ENCODE results near the gene NPAS3.

NPAS3 gene

DNA sequence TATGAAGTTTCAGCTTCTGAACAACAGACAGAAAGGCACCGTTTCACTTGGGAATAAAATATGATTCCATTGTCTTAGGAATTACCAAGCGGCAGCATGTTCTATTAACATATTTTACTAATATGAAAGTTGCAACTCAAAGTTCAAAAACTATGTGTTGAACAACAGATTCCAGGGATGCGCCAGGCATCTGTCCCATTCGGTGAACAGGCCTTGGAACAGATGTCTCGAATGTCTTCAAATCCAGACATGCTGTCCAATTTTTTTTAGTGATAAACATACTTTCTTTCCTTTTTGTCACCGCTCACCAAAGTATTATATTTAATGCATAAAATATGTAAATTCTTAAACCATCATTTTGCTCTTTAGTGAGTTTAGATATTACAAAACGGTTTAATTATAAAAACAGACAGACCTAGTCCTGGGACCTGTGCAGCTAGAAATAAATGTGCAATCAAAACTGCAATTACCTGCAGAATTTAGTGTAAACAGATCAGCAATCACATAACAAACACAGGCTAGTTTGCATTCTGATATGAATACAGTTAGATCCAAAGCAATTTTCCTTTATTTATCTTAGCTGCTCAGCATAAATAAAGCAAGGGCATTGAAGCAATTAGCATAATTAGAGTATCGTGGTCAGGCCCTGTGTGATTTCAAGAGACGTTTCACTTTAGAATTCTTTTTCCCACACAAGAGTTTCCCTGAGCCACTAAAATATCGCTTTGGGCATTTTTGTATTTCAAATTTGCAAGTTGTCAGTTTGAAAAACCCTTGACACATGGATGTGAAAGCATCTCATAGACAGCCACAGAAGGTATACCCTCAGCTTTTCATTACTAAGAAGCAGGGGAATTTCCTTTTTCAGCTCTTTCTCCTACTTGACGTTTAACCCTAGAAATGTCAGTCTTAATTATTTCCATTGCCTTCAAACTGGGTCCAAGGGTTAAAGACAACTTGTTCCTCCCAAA lies 591.4 kb downstream of the NPAS3 start:
- no peak for DNase-seq

DNA sequence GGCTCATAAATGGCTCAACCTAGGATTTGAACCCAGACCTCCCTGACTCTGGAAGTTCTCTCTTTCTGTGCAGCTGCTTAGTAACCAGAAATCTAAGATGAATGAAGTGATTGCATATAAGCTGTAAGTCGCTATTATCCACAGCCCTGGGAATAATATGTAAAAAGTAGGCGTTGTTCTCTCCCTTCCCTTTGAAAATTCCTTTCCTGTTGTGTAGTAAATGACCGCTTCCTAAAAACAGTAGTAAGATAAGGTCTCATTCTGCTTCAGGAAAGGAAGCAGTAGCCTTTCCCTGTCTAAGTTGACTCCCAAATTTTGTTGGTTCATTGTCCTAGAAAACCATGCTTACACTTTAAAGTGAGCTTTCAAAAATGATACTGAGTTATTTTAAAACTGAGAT lies 593.9 kb downstream of the NPAS3 start:
- no peak for DNase-seq

DNA sequence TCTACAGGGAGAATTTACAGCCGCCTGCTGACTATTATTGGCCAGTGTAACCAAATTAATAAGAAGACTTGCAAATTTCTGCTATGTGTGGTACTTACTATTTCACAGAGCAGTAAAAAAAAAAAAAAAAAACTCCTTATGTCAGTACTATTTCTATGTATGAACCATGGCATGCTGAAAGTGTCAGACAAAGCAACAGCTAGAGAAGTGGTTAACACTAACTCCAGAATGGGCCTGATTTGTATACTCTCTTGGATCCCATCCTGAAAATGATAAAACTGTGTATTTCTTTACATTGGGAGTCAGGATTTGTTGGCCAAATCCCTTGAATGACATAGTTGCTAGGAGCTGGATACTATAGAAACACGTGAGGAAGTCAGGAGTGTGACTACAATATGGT lies 595.4 kb downstream of the NPAS3 start:
- DNase-seq, result no peak

DNA sequence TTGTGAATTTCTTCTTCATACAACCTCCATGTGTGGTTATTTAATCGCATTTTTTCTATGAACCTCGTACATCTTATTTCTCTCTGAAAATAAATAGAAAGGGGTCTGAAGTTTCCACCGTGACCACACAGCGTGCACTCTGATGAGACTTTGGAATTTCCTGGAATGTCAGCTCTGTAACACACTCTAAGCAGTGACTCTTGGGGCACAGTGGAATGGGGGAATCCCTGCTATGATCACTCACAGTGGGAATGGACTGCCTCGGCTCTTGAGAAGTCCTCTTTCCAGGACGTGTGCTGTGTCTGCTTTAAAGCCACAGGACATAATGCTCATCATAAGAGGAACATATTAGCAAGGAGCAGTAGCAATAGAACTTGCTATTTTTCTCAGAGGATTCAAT lies 596.0 kb downstream of the NPAS3 start:
- no peak for DNase-seq

DNA sequence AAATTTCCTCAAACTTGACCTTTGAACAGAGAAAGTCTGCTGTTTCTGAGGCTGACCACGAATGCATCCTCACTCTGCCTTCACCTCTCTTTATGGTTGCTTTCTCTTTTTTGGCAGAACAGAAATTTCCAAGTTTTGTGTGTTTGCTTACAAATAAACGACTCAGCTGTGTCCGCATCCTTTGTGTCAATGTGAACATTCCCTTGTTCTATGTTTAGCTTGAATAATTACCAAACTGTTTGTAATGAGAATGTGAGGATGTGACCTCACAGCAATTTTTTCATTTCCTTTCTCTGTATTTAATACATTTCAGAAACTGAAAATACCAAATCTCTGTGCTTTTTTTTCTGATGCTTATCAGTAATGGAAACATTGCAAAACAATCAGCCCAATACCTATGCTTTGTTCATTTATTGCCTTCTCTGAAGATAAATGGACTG lies 601.3 kb downstream of the NPAS3 start:
- no peak for DNase-seq

DNA sequence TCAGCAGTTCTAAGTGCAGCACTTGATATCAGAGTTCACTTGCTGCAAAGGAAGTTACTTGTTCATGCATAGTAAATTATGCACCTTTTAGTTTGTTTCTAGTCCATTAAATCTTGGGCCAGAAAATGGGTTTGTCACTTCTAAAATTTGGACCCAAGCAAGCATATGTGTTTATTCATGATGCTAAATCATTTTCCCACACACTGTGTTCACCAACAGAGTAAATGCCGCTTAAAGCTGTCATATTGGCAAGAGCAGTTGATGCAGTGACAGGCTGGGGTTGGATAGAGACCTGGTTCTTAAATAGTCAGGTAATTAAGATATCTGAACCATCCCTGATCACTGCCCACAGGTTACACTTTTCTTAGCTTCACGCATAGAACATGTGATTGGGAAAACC lies 602.5 kb downstream of the NPAS3 start:
- DNase-seq, result no peak

DNA sequence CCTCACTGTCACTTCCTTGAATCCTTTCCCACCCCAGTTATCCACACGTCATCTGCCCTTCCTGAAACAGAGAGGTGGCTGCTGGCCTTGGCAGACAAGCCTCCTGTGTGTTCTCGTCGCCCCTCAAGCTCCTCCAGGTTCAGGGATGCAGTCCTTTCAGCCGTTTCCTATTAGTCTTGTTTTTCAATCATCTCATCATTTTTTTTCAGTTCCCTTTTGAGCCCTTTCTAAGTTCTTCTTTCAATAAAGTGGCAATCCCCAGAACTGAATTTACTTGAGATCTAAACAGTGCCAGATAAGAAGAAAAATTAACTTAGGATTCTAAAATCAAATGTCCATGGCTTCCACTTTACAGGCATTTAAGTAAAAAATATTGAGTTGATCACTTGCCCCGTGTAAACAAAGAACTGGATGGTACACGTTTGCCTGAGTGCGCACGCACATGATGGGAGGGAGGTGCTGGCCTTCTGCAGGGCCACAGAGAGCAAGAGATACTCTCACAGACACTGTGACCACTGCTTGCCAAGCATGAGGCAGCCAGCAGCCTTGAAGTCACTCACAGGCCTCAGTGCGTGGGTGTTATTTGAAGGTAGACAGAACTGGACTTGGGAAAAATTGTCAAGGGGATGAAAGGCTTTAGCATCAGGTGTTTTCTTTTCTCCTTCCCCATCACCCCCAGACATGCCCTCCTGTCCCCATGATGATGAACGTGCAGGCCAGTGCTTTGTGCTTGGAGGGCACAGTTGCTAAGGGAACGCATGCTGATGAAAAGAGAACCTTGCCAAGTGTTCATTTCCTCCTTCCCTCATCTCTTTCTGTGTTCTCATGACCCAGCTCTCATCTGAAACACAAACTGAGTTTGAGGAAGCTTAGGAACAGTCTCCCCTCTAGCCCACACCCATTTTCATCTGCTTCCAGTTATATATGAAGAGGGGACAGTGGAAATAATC lies 603.9 kb downstream of the NPAS3 start:
- DNase-seq, result no peak

DNA sequence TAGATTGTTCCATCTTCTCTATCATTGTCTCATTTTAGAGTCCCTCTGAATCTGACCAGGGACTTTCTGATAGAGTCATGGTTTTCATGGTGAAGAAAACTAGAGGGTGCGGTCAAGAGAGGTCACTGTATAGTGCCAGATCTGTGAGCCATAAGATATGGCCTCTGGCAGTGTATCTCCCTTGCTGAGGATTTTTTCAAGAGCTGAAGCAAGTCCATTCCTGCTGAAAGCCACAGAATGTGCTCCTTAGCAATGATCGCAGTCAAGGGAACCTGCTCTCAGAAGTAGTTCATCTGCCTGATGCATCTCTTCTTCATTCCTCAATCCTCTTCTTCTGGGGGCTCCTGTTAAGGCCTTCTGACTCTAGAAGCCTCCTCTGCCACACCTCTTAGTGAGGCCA lies 607.0 kb downstream of the NPAS3 start:
- DNase-seq, result no peak

DNA sequence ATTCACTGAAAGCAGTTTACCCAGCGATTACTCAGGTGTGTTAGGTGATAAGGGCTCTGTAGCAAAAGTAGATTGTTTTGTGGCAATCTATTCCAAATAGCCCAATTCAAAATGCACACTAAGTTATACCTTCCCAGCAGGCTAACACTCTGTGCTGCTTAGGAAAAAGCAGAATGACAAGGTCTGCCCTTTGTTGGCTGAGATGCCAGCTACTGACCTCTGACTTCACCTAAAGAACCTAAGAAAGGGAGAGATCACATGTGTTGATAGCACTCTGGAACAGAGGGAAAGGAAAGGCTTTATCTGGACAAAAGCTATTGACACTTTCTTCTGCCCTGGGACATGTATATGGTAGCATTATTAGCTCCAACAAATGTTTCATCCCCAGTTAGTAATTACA lies 609.9 kb downstream of the NPAS3 start:
- DNase-seq, result no peak

DNA sequence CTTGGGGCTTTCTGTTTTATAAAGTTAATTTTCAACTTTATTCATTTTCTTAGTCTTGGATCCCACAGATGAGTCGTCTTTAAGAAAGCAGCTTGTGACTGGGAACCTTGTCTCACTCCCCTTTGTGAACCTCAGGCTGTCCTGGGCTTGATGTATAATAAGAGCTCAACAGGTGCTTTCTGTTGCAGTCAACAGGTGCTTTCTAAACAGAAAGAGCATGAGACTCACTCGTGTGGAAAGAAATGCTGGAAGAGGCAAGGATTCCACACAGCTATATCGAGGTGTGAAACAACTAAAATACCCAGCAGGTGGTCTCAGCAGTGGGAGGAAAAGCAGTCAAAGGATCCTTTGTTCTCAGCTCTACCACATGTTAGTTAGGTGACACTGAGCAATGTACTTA lies 613.3 kb downstream of the NPAS3 start:
- no peak for DNase-seq

DNA sequence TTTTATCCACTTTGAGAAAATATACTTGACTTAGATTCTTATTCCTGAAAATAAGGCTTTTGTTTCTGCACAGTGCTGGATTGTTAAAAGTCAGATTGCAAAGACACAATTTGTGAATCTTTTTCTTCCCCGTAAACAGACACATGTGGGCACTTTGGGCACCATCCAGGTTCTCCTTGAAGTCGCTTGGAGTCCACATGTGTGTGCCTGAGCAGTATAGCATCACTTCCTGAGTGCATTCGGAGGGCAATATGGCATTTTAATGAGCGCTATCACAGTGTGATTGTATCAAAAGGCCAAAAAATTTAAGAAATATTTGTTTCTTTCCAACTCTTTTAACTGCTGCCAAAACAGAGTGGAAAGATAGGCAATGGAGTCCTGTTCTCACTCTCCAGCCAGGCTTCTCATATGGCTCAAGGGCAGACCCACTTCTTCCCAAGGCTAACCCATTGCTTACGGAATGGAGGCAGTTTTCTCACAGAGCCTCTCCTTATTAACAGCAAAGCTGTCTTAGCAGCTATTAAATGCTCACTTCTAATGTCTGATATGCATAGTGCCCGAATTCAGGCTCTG lies 615.1 kb downstream of the NPAS3 start:
- no peak for DNase-seq

DNA sequence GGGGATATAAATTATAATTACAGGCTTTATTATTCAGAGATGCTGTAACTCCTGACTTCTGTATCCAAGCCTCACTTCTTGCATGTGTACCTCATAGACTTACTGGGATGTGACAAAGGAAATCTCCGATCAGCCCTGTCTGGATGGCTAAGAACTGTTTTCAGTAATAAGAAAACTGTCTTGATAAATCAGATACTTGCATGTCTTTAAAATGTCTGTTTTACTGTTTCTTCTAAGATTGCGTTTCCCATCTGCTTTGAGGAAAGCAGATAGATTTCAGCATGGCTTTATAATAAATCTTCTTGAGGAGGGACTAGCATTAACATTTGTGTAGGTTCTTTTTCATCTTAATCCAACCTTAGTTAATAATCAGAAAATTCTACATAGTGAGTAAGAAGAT lies 616.3 kb downstream of the NPAS3 start:
- DNase-seq, result no peak

DNA sequence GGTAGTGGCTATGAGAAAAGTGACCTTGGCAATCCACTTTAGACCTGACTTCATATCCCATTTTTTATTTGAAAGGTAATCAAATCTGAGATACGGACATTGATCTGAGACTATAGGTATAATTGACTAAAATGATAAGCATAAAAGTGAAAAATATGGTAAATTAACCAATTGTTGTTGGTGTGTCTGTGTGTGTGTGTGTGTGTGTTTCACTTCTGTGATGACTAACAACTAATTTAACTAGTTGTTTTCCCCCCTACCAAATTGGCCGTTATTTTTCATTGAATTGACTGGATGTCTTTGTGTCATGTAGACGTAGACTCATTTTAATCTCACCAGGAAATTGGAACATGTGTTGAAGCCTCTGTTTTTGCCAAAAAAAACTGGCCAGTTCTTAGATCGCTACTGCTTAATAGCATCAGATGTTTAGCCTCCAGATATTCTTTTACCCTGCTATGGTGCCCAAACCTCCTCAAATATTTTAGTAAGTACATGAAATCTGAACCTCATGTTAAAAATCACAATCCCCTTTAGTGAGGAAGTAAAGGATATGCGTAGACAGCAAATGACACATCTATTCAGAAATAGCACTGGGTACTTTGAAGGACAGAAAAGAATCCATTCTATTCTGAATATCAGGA lies 617.2 kb downstream of the NPAS3 start:
- DNase-seq, result no peak

DNA sequence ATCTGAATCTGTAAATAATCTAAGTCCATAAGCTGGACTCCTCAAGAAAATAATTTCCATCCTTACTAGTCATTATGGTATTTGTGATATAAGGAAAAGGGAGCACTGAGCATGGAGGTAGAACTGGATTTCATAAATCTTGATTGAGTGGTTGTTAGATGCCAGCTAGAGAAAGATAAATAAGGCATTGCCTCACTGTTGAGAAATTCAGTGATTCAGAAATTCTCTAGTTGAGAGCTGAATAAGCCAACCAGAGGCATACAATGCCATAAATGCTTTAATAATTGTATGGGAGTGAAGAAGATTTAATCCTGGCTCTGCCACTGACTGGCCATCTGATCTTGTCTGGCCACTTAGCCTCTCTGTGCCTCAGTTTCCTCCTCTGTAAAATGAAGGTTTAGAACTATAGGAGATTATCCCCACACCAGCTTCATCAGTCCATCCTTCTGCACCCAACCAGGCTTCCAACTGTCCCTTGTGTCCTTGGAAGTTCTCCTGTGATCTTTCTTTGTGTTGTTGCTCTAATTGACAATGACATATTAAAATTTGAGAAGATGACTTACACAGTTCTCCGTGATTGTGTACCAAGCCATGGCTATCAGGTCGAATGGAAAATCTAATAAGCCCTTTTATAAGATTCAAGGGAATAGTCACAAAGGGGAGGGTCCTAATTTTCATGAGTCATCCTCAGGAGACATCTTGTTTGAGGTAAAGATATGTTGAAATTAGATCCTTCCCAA lies 617.9 kb downstream of the NPAS3 start:
- DNase-seq, result no peak

DNA sequence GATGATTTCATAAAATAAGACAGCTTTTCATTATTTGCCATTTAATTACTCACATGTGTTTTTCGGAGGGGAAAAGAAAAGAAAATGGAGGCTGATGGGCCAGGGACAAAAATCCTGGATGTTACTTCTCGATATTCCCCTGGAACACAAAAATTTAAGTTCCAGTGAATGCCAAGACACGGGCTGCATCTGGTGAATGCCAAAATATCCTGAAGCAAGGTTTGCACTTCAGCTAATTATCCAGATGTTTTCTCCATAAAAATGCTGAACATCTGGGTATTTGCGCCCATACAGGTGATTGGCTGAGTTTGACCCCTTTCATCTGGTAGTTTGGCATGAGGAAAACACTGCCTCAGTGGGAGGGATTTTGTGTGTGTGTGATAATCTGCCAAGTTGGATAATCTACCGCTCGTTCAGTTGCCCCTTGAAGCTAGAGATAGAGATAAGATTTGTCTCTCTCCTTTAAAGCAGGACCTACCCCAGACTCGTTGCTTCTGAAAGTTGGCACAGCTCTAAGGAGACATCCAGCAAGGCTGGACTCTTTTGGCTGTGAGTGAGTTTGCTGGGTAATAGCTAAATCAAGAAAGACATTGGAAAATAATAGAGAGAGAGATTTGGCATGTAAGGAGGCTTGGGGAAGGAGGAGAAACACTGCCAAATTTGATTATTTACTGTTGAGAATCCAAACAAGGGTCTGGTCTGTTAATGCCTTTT lies 622.2 kb downstream of the NPAS3 start:
- no peak for DNase-seq

DNA sequence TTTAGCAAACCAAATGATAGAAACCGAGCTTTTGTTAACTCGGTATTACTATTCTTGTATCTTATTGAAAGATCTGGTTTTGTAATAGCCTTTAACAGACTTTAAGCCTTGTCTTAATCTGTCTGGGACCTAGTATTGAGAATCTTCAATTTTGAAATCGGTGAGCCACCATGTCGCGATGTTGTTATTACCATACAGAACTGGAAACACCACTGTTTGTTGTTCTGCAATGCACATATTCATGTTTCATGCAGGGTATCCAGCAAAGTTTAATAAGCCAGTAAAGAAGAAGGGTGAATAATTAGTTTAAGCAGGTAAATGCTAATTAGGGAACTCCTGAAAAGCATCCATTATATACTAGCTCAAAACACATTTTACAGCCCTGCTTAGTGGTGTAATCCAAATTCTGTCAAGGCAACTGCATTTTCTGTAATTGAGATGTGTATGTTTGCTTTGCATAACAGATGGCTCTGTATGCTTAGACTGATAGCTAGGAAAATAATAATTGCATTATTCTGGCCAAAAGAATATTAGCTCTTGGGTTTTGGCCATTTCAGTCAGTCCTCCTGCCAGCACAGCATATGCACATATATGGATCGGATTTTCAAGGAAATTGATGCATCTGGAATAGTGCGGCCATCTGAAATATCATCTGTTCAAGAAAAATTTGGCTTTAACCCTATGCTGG lies 623.0 kb downstream of the NPAS3 start:
- no peak for DNase-seq

DNA sequence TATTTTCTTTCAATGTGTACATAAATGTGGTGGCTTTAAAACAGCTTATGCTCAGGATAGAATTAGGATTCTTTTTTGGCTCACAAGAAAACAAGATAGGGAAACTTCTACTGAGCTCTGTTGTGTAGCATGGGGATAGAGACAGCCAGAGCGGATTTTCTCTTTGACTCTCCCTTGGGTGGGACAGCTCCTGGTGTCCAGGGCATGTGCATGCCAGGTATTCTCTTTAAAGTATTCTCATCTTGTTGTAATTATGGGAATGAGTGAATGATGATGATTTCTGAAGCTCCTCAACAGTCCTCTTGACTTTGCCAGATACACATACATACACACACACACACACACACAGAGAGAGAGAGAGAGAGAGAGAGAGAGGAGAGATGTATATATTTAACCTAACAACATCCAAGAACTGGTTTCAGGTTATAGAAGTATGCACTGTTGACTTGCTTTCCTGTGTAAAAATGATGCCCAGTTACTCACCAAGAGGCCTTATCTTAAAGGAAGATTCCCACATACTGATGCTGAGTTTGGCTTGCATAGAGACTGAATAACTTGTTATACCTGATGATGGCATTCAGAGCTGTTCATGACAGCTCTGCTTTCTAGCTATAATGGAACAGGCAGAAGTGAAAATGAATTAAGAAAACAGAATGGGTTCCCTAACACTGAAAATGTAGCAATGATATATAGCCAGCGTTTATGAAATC lies 624.7 kb downstream of the NPAS3 start:
- no peak for DNase-seq

DNA sequence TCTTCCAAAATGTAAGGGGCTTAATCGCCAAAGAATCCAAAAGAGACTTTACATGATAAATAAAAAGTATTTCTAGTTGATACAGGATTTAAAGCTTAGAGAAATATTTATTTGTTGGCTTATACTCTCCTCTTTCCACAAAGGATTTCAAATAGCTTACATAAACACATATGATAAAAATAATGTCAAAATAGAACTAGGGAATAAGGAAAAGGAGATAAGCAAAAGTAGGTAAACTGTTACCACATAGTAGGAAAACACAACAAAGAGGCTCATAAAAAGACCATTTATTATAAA lies 625.2 kb downstream of the NPAS3 start:
- no peak for DNase-seq

DNA sequence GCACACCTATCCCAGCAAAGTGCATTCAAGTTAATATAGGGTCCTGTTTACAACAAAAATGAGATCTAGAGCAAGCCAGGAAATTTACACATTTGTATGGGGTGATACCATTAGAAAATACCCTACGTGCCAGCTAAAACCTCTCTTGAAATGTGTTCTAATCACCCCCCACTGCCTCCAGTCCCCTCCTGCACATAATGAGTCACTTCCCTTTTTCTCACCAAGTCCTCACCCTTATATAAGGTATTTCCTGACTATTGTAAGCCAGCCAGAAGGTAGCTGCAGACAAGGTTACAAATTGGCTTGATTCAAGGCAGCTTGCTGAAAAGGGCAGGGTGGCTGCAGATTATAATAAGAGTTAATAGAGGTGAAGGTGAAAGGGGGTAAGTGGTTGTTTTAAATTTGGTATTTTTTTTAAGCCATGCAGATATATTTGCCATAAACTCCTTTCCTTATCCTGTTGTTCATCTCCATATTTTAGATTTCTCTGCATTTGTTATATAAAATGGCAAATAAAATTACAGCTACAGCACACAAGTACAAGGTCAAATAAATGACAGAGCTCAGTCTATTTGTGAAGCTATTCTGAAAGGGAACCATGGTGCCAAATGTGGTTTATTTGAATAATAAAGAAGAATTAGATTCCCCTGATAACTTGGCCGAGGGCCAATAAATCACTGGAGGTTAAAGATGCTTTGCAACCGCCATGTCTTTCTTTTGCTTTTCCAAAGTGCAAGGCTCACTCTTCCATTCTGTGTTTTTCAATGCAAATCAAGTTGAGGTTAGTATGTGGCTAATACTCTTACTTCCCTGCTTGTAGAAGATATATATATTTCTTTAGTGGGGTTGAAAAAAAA lies 626.3 kb downstream of the NPAS3 start:
- peak; percentile 48 for DNase-seq

Data from KG1 (cell line).